HUES48 (cell line): ENCODE data around the gene PLAC1.

Source experiments
- H3K27ac ChIP-seq: one replicate; pipeline ENCODE4 v1.7.0; 2013; ENCODE audit warnings: low read depth, low read length, inconsistent platforms
- H3K27me3 ChIP-seq: 2 replicates; pipeline ENCODE4 v1.6.1; 2013; ENCODE audit warnings: mild to moderate bottlenecking, low read length; ENCODE audit not compliant: control insufficient read depth, insufficient read depth
- H3K36me3 ChIP-seq: 2 replicates; pipeline ENCODE4 v1.6.1; 2013; ENCODE audit warnings: low read length; ENCODE audit not compliant: control insufficient read depth, insufficient read depth
- H3K4me1 ChIP-seq: 2 replicates; pipeline ENCODE4 v1.6.1; 2013; ENCODE audit warnings: mild to moderate bottlenecking, low read length; ENCODE audit not compliant: control insufficient read depth, insufficient read depth
- H3K4me3 ChIP-seq: 2 replicates; pipeline ENCODE4 v1.5.1; 2013; ENCODE audit warnings: mild to moderate bottlenecking, low read depth, low read length
- H3K9ac ChIP-seq: 2 replicates; pipeline ENCODE4 v1.6.1; 2013; ENCODE audit warnings: mild to moderate bottlenecking, low read depth, low read length, moderate library complexity
- H3K9me3 ChIP-seq: 2 replicates; pipeline ENCODE4 v1.6.1; 2013; ENCODE audit warnings: low read length; ENCODE audit not compliant: control insufficient read depth, insufficient read depth

Gene PLAC1

GRCh38 chrX:134670134-134670924, 12.1 kb upstream of the PLAC1 start:
- Histone ChIP-seq H3K27ac (peak overlapping the region; percentile 27), H3K27me3 (peaks cover 12% of the 10 kb centered on the region), H3K9me3 (no peaks in the 10 kb centered on the region), H3K4me1 (0 out of 2 replicates have a peak, but pooled peaks cover 4% of the 10 kb centered on the region), H3K4me3 (no peak overlapping the region), H3K36me3 (no peaks in the 10 kb centered on the region), H3K9ac (no peak overlapping the region)

DNA sequence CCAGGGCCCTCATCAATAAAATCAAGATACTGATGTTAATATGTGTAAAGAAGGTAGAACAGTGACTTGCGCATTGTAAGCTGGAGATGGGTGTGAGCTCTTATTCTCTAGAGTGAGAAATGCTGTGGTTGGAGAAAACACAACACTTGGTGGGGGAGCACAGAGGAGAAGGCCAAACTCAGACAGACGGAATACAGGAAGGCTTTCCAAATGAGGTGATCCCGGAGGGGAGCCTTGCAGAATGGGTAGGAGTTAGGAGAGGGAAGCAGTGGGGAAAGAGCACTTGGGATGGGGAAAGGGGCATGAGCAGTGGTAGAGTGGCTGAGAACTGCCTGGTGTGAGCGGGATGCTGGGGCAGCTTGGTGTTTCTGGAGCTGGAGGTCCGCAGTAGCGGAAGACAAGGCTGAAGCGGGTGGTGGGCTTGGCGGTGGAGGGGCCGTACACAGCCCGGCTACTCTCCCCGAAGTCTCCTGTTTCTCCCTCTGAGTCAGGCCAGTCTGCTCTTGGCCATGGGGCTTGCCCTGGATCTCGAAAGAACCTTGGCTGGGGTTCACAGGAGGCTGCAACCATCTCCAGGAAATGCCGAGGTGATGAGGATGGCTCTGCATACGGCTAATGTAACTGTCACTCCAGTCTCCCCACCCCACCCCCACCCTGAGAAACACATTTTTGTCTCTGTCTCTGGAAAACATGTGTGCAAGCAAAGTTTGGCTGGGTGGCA, 11.3 kb upstream of the PLAC1 start:
- Histone ChIP-seq H3K9me3 (no peaks in the 10 kb centered on the region), H3K4me1 (0 out of 2 replicates have a peak, but pooled peaks cover 4% of the 10 kb centered on the region), H3K27me3 (peaks cover 12% of the 10 kb centered on the region), H3K36me3 (no peaks in the 10 kb centered on the region), H3K4me3 (no peak overlapping the region), H3K9ac (no peak overlapping the region), H3K27ac (no peak overlapping the region)

DNA sequence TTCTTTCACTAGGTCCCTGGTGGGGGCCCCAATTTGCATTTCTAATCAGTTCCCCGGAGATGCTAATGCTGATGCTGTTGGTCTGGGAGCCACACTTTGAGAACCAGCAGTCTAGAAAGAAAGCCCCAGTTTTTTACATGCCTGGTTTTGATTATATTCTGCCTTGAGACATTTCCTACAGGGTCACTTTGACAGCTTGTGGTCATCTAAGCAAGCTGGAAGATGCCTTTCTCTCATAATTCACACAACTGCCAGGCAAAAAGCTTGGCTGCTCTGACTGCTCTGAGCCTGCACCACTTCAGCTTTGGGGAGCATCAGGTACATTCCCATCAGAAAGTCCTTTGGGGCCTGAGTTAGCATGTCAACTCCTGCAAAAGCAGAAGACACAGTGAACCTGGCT, 5.9 kb upstream of the PLAC1 start:
- no peak overlapping the region for H3K9ac ChIP-seq
- H3K27me3 ChIP-seq = peaks cover 7% of the 10 kb centered on the region; the same call in 1 of the 2 replicates
- H3K4me3 ChIP-seq = no peak overlapping the region
- peaks cover 12% of the 10 kb centered on the region for H3K4me1 ChIP-seq
- no peak overlapping the region for H3K27ac ChIP-seq
- no peaks in the 10 kb centered on the region for H3K9me3 ChIP-seq
- no peaks in the 10 kb centered on the region for H3K36me3 ChIP-seq

DNA sequence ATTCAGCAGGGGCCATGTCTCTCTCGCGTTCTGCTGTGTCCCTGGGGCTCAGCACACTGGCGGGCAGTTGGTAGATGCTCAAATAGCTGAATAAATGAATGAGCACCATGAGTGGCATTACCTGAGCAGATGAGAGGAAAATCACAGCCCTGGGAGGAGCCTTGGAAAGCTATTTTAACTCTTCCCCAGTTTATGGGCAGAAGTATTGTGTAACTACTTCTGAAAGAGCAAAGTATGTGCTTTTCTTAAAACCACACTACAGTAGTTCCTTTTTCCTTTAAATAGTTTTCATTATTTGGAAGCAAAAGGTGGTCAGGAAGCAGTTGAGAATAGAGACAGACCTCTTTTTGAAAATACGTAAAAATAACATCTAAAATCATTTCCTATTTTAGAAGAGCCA, 3.0 kb upstream of the PLAC1 start:
- peaks cover 2% of the 10 kb centered on the region; the same call in 1 of the 2 replicates for H3K27me3 ChIP-seq
- no peak overlapping the region for H3K4me3 ChIP-seq
- H3K9ac ChIP-seq = no peak overlapping the region

GRCh38 chrX:134660627-134661026, 2.4 kb upstream of the PLAC1 start:
- Histone ChIP-seq H3K4me1 (peaks cover 12% of the 10 kb centered on the region), H3K9ac (no peak overlapping the region), H3K4me3 (no peak overlapping the region), H3K36me3 (no peaks in the 10 kb centered on the region), H3K27ac (no peak overlapping the region), H3K27me3 (no peaks in the 10 kb centered on the region; the same call in 1 of the 2 replicates), H3K9me3 (no peaks in the 10 kb centered on the region)

More for the DNA sequence above, 3.0 kb upstream of the PLAC1 start:
- Histone ChIP-seq H3K4me1 (peaks cover 12% of the 10 kb centered on the region), H3K9me3 (no peaks in the 10 kb centered on the region), H3K27ac (no peak overlapping the region), H3K36me3 (no peaks in the 10 kb centered on the region)

DNA sequence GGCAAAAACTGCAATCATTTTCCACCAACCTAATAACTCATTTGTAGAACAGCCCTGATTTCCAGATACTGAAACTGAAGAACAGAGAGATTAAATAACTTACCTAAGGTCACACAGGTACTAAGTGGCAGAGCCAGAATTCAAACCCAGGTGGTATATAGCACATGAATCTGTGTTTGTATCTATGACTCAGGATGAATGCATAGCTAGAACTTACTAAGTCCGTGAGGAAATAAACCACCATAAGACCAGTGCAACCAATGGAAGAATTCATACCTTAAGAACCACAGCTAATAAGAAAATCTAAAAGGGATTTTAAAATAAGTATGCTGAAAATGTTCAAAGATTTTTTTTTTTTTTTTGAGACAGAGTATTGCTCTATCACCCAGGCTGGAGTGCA, 1.5 kb upstream of the PLAC1 start:
- peaks cover 2% of the 10 kb centered on the region; the same call in 1 of the 2 replicates for H3K27me3 ChIP-seq
- peaks cover 12% of the 10 kb centered on the region for H3K4me1 ChIP-seq
- no peaks in the 10 kb centered on the region for H3K9me3 ChIP-seq
- H3K27ac ChIP-seq = no peak overlapping the region
- no peak overlapping the region for H3K9ac ChIP-seq
- H3K4me3 ChIP-seq = no peak overlapping the region
- no peaks in the 10 kb centered on the region for H3K36me3 ChIP-seq

DNA sequence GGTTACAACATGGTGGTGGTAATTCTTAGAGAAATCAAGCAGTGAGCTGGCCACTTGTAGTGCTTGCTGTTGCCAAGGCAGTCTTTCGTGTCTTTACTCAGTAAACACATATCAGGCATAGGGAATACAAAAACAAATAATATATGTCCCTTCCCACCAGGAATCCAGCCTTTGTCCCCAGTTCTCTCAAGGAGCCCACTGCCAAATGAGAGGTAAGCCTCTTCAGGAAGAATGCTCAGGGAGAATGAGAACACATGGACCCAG, 421 bp upstream of the PLAC1 start:
- H3K27ac ChIP-seq = no peak overlapping the region
- H3K9ac ChIP-seq = no peak overlapping the region
- no peak overlapping the region for H3K4me3 ChIP-seq
- peaks cover 6% of the 10 kb centered on the region for H3K4me1 ChIP-seq
- H3K36me3 ChIP-seq = no peaks in the 10 kb centered on the region
- no peaks in the 10 kb centered on the region for H3K9me3 ChIP-seq
- peaks cover 3% of the 10 kb centered on the region; the same call in 1 of the 2 replicates for H3K27me3 ChIP-seq

GRCh38 chrX:134654398-134655012, 3.8 kb downstream of the PLAC1 start:
- no peaks in the 10 kb centered on the region for H3K9me3 ChIP-seq
- H3K9ac ChIP-seq = no peak overlapping the region
- no peak overlapping the region for H3K27ac ChIP-seq

DNA sequence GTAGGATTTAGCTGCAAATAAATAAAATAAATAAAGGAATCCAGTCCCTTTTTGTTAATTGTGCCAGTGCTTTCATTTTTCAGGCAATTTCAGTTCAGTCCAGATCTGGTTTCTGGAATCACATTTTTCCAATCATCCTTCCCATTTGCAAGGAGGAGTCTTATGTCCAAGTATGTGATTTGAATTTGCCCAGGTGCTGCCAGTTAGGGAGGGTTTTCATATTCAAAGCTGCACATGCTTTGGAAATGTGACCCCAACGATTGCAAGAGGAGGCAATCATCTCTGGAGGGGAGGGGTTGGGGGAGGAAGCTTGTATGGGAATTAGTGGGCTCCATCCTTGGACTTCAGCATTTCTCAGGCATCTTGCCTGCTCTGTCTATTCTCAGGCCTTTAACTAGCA, 4.4 kb downstream of the PLAC1 start:
- H3K36me3 ChIP-seq = no peaks in the 10 kb centered on the region
- H3K4me1 ChIP-seq = no peaks in the 10 kb centered on the region
- H3K4me3 ChIP-seq = no peak overlapping the region
- no peak overlapping the region for H3K27ac ChIP-seq
- no peaks in the 10 kb centered on the region for H3K9me3 ChIP-seq
- H3K9ac ChIP-seq = no peak overlapping the region
- peaks cover 6% of the 10 kb centered on the region for H3K27me3 ChIP-seq

More at GRCh38 chrX:134654398-134655012, 3.8 kb downstream of the PLAC1 start:
- Histone ChIP-seq H3K36me3 (no peaks in the 10 kb centered on the region), H3K27me3 (peaks cover 6% of the 10 kb centered on the region), H3K4me3 (no peak overlapping the region), H3K4me1 (no peaks in the 10 kb centered on the region)

GRCh38 chrX:134650701-134651100, 7.6 kb downstream of the PLAC1 start:
- Histone ChIP-seq H3K4me3 (no peak overlapping the region), H3K4me1 (no peaks in the 10 kb centered on the region), H3K27me3 (peaks cover 11% of the 10 kb centered on the region), H3K27ac (no peak overlapping the region), H3K9me3 (no peaks in the 10 kb centered on the region), H3K9ac (no peak overlapping the region), H3K36me3 (no peaks in the 10 kb centered on the region)

DNA sequence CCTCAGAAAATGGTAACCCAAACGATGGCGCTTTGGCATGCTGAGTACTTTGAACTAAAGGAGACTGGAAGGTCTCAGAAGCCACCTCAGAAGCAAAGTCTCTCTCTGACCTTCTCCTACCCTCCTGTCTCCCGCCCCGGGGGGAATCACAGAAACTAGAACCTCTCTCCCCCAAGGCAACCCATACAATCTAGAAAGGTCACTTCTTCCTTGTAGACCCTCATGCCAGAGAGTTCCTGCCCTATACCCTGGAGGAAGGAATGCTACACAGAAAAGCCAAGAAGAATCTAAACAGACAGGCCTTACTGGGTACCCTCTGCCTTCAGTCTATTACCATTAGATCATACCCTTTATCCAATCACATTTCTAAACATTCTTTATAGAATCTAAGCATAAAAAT, 8.5 kb downstream of the PLAC1 start:
- Histone ChIP-seq H3K36me3 (no peaks in the 10 kb centered on the region), H3K9ac (no peak overlapping the region), H3K4me3 (no peak overlapping the region), H3K9me3 (no peaks in the 10 kb centered on the region), H3K4me1 (no peaks in the 10 kb centered on the region), H3K27ac (no peak overlapping the region), H3K27me3 (peaks cover 10% of the 10 kb centered on the region)
